A673 (cell line): Measurements from ENCODE around the gene MPC1.

ENCODE experiments used
- CTCF ChIP-seq: fragments of 300-800, 200-600 bp; sonication (generic); conservative IDR thresholded peaks from 2 replicates; pipeline ENCODE4 v1.5.1; 2017; ENCODE audit warnings: low read depth, mild to moderate bottlenecking, antibody characterized with exemption, low read length, moderate library complexity, mixed read lengths
- EZH2 ChIP-seq: fragments of 200-600 bp; sonication (generic); IDR thresholded peaks from 2 replicates; pipeline ENCODE4 v1.6.1; 2017; ENCODE audit warnings: borderline replicate concordance, low read depth, mild to moderate bottlenecking, mixed read lengths, antibody characterized with exemption, low read length; ENCODE audit not compliant: poor library complexity, severe bottlenecking

GRCh38 chr6:166361077-166361429 is 21.7 kb downstream of the MPC1 start:
- TF ChIP-seq CTCF: no peak
- no peak for TF ChIP-seq EZH2
